K562 (cell line): ENCODE results near the gene SPEF1.

Experiments
- CBFB ChIP-seq: sonication (generic); formaldehyde crosslinking; IDR thresholded peaks from 2 replicates; pipeline ENCODE4 v1.4.0; 2020; ENCODE audit warnings: mild to moderate bottlenecking, missing genetic modification reagents
- COPS2 ChIP-seq: fragments of 450-650 bp; conservative IDR thresholded peaks from 2 replicates; pipeline ENCODE4 v1.6.1; 2016; ENCODE audit warnings: mild to moderate bottlenecking, moderate library complexity
- CREM ChIP-seq: IDR thresholded peaks from 2 replicates; pipeline ENCODE4 v1.6.1; 2014; ENCODE audit warnings: antibody characterized with exemption, low read depth
- MTA1 ChIP-seq: fragments of 450-650 bp; IDR thresholded peaks from 2 replicates; pipeline ENCODE4 v1.6.1; 2017; ENCODE audit warnings: borderline replicate concordance
- SPI1 ChIP-seq: IDR thresholded peaks from 2 replicates; pipeline ENCODE4 v1.6.1; 2011; ENCODE audit warnings: low read depth, low read length, control low read depth, borderline replicate concordance
- SRSF1 ChIP-seq: fragments of 200-400 bp; formaldehyde crosslinking; IDR thresholded peaks from 2 replicates; pipeline ENCODE4 v1.6.1; 2017; ENCODE audit warnings: mild to moderate bottlenecking, low read depth, low read length, moderate library complexity
- SRSF7 ChIP-seq: fragments of 200-400 bp; formaldehyde crosslinking; optimal IDR thresholded peaks from 2 replicates; pipeline ENCODE3; 2017; ENCODE audit warnings: mild to moderate bottlenecking, low read depth, low read length
- UBTF ChIP-seq, 2 experiments: IDR thresholded peaks; 2 replicates each; pipeline ENCODE4 v1.6.1; 2012; ENCODE audit warnings: improper control_type of control experiment in 2 of 2, low read depth in 2 of 2, low read length in 2 of 2, borderline replicate concordance in 1 of 2
- ZEB2 ChIP-seq: fragments of 450-650 bp; IDR thresholded peaks from 2 replicates; pipeline ENCODE4 v1.6.1; 2016
- ZNF589 ChIP-seq: fragments of 200-800 bp; sonication (Bioruptor generic); IDR thresholded peaks from 2 replicates; pipeline ENCODE4 v1.6.1; 2016; ENCODE audit warnings: low read depth, missing genetic modification characterization, missing compliant biosample characterization
- TF ChIP-seq, protein P1 (sequence below): sonication (generic); formaldehyde crosslinking; IDR thresholded peaks from 2 replicates; pipeline ENCODE4 v1.8.0; 2022; ENCODE audit warnings: missing genetic modification reagents, mild to moderate bottlenecking, moderate library complexity, borderline replicate concordance

GRCh38 chr20:3823881-3824280 is 42.6 kb upstream of the SPEF1 start:
- TF ChIP-seq, protein P1, sequence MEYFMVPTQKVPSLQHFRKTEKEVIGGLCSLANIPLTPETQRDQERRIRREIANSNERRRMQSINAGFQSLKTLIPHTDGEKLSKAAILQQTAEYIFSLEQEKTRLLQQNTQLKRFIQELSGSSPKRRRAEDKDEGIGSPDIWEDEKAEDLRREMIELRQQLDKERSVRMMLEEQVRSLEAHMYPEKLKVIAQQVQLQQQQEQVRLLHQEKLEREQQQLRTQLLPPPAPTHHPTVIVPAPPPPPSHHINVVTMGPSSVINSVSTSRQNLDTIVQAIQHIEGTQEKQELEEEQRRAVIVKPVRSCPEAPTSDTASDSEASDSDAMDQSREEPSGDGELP (CRISPR knock-in tag) = no peak
- no peak for TF ChIP-seq ZEB2
- no peak for TF ChIP-seq MTA1
- TF ChIP-seq UBTF (IDR thresholded peaks at IDR 0.05; ENCODE audit: borderline replicate concordance in 1 of 2, low read depth in 2 of 2, low read length in 2 of 2) = no peak
- TF ChIP-seq SRSF7 = no peak
- TF ChIP-seq COPS2 = no peak
- no peak for TF ChIP-seq SRSF1
- no peak for TF ChIP-seq CBFB (CRISPR knock-in tag)
- TF ChIP-seq CREM = no peak
- TF ChIP-seq SPI1 = no peak
- no peak for TF ChIP-seq ZNF589 (CRISPR knock-in tag)
